Neutrophil (primary cell): Measurements from ENCODE around the gene OSBP2.

Experiments
- H3K27ac ChIP-seq: fragments of 200-600 bp; sonication (generic); 2 replicates; pipeline ENCODE4 v1.5.1; 2016; ENCODE audit warnings: mild to moderate bottlenecking, moderate library complexity
- H3K27me3 ChIP-seq: fragments of 200-600 bp; sonication (generic); 2 replicates; pipeline ENCODE4 v1.6.0; 2016; ENCODE audit warnings: mild to moderate bottlenecking
- H3K36me3 ChIP-seq: fragments of 200-600 bp; sonication (generic); 2 replicates; pipeline ENCODE4 v1.5.1; 2017
- H3K4me1 ChIP-seq, 2 experiments: fragments of 200-600 bp in 1 of 2; sonication (generic) in 1 of 2; 1 replicate in 1 of 2; 2 replicates in 1 of 2; pipeline versions ENCODE4 v1.5.1 to v1.6.1; 2013 to 2016; ENCODE audit warnings: low read depth in 1 of 2, low read length in 1 of 2, mild to moderate bottlenecking in 1 of 2, moderate library complexity in 1 of 2; ENCODE audit not compliant: control insufficient read depth in 1 of 2, insufficient read depth in 1 of 2
- H3K4me3 ChIP-seq, 2 experiments: fragments of 200-600 bp in 1 of 2; sonication (generic) in 1 of 2; 1 replicate in 1 of 2; 2 replicates in 1 of 2; pipeline ENCODE4 v1.5.1; 2013 to 2016; ENCODE audit warnings: low read depth in 1 of 2, low read length in 1 of 2, mild to moderate bottlenecking in 1 of 2, moderate library complexity in 1 of 2
- H3K9me3 ChIP-seq: fragments of 200-600 bp; sonication (generic); 2 replicates; pipeline ENCODE4 v1.5.1; 2016
- CTCF ChIP-seq: fragments of 200-600 bp; sonication (generic); IDR thresholded peaks from 2 replicates; pipeline ENCODE4 v1.5.1; 2016; ENCODE audit warnings: antibody characterized with exemption

Gene OSBP2

GRCh38 chr22:30824711-30825110 lies 130.0 kb downstream of the OSBP2 start:
- Histone ChIP-seq H3K27me3 (peaks cover 65% of the 10 kb centered on the region), H3K36me3 (no peaks in the 10 kb centered on the region), H3K27ac (no peak overlapping the region), H3K4me1 (no peaks in the 10 kb centered on the region), H3K4me3 (no peak overlapping the region), H3K9me3 (no peaks in the 10 kb centered on the region)
- TF ChIP-seq CTCF = no peak

GRCh38 chr22:30825711-30826505 lies 131.2 kb downstream of the OSBP2 start:
- Histone ChIP-seq H3K9me3 (no peaks in the 10 kb centered on the region), H3K27ac (no peak overlapping the region), H3K4me1 (no peaks in the 10 kb centered on the region), H3K4me3 (no peak overlapping the region), H3K27me3 (peaks cover 53% of the 10 kb centered on the region), H3K36me3 (no peaks in the 10 kb centered on the region)
- TF ChIP-seq CTCF = no peak

GRCh38 chr22:30826670-30827355 lies 132.1 kb downstream of the OSBP2 start:
- H3K27ac ChIP-seq = no peak overlapping the region

GRCh38 chr22:30827646-30828045 lies 133.0 kb downstream of the OSBP2 start:
- no peaks in the 10 kb centered on the region for H3K9me3 ChIP-seq
- no peak overlapping the region for H3K27ac ChIP-seq
- H3K4me1 ChIP-seq = no peaks in the 10 kb centered on the region
- no peaks in the 10 kb centered on the region for H3K36me3 ChIP-seq
- no peak for TF ChIP-seq CTCF
- H3K27me3 ChIP-seq = peaks cover 38% of the 10 kb centered on the region
- H3K4me3 ChIP-seq = no peak overlapping the region

More at GRCh38 chr22:30826670-30827355, 132.1 kb downstream of the OSBP2 start:
- TF ChIP-seq CTCF = no peak
- Histone ChIP-seq H3K4me3 (no peak overlapping the region), H3K4me1 (no peaks in the 10 kb centered on the region), H3K27me3 (peaks cover 44% of the 10 kb centered on the region), H3K36me3 (no peaks in the 10 kb centered on the region), H3K9me3 (no peaks in the 10 kb centered on the region)

- no peak for TF ChIP-seq CTCF
- Histone ChIP-seq H3K27me3 (peaks cover 35% of the 10 kb centered on the region), H3K9me3 (no peaks in the 10 kb centered on the region), H3K4me3 (no peak overlapping the region), H3K27ac (no peak overlapping the region), H3K36me3 (no peaks in the 10 kb centered on the region), H3K4me1 (no peaks in the 10 kb centered on the region)
These were observed 133.8 kb downstream of the OSBP2 start for GRCh38 chr22:30828187-30829155.
